CD4-positive, alpha-beta T cell treated with Interferon alpha-2 for 1 hour (primary cell): ENCODE measurements around the gene CHST11.
"Not testable (repeated sequence)": the region's sequence is repeated elsewhere in the genome, so short reads cannot be mapped to it uniquely, and the experiment has no call there.

Source experiments
- DNase-seq, 2 donors: peaks; one replicate each; pipeline ENCODE4 v3.0.0-alpha.2; 2020 to 2022

CHST11 gene

DNA sequence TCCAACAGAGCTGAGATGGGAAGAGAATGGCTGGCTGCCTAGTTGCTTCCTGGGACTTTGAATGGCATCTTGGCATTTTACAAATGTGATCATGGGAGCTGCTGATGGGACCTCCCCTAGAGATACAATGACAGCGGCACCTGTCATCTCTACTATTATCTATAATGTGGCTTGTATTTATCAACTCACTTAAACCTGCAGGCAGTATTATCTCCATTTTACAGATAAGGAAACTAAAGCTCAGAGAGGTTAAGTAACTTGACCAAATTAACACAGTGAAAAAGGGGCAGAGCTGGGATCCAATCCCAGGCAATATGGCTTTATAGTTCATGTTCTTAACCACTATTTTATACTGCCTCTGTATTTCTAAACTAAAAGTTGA, 111.7 kb downstream of the CHST11 start:
- no peak for DNase-seq

- DNase-seq = no peak
Observed at GRCh38 chr12:104568935-104569334, 112.2 kb downstream of the CHST11 start.

GRCh38 chr12:104569346-104570173, 112.8 kb downstream of the CHST11 start:
- DNase-seq = peak; percentile 62 to 67

DNA sequence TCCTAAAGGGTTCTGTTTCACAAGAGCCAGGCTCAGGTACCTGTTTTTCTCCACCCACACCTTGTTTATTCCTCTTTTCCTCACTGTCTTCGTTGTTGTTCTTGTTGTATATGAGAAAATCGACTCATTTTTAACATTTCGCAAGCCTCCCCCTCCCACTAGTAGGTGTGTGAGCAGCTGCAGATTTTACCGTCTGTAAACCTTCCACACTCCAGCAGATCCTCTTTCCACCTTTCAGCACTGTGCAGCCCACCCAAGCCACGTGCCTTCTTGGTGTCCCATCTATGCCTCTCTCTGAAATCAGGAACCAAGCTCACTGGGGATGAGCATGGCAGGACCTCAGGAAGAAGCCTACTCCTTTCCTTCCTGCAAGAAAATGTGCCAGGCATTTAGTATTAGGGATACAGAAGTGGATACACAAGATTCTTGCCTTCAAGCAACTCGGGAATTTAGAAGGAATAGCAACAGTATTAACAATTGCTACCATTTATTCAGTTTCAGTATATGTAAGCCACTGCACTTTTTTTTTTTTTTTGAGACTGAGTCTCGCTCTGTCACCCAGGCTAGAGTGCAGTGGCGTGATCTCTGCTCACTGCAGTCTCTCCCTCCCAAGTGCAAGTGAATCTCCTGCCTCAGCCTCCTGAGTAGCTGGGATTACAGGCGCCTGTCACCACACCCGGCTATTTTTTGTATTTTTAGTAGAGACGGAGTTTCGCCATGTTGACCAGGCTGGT, 113.6 kb downstream of the CHST11 start:
- DNase-seq = no peak

DNA sequence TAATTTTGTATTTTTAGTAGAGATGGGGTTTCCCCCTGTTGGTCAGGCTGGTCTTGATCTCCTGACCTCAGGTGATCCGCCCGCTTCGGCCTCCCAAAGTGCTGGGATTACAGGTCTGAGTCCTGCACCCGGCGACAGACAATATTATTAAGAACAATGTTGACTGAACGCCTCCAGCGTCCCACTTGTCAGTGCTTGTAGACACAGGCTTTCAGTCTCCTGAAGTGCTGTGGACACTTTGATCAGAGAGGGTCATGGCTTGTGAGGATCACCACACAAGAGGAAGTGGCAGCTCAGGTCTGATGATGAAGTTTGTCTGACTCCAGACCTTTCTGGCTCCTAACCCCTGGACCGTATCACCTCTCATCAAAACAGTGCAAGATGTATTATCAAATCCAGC, 114.6 kb downstream of the CHST11 start:
- peak in 1 of 2 donors; percentile 14 for DNase-seq

GRCh38 chr12:104574353-104574752, 117.6 kb downstream of the CHST11 start:
- DNase-seq = not testable (repeated sequence)

DNA sequence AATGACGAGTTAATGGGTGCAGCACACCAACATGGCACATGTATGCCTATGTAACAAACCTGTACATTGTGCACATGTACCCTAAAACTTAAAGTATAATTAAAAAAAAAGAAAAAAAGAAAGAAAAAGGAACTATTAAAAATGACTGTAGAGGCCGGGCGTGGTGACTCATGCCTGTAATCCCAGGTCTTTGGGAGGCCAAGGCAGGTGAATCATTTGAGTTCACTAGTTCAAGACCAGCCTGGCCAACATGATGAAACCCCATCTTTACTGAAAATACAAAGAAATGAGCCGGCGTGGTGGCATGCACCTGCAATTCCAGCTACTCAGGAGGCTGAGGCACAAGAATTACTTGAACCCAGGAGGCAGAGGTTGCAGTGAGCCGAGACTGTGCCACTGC, 118.0 kb downstream of the CHST11 start:
- DNase-seq = not testable (repeated sequence)

- no peak for DNase-seq
Observed at GRCh38 chr12:104575442-104576186, 118.9 kb downstream of the CHST11 start.

DNA sequence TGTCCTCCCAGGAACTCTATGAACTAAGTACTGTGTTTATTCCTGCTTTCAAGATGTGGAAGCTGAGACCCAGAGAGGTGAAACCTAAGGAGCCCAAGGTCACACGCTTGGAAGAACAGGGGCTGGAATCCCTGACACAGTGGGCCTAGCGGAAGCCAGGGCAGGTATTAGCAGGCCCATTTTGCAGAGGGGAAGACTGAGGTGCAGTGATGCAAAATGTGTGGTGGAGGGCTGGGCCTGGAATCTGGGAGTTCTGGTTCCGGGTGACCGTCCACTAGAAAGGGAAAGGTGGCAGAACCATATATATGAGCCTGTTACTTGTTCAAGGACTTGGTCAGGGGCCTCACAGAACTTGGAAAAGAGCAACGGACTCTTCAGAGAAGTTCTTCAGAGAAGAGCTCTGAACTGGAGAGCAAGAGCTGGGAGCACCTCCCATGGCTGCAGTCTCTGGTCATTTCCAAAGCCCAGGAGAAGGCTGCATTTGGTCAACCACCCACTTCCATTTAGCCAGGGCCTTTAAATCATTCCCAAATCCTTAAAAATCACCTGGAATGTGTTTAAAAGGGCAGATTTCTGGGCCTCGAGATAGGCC, 119.5 kb downstream of the CHST11 start:
- no peak for DNase-seq

GRCh38 chr12:104576980-104577580, 120.3 kb downstream of the CHST11 start:
- DNase-seq = no peak

GRCh38 chr12:104577581-104577981, 120.8 kb downstream of the CHST11 start:
- DNase-seq = no peak

GRCh38 chr12:104578453-104578852, 121.7 kb downstream of the CHST11 start:
- no peak for DNase-seq

GRCh38 chr12:104579718-104580495, 123.2 kb downstream of the CHST11 start:
- DNase-seq = peak in 1 of 2 donors; percentile 26

- DNase-seq = no peak
Observed at GRCh38 chr12:104581005-104581570, 124.3 kb downstream of the CHST11 start.

DNA sequence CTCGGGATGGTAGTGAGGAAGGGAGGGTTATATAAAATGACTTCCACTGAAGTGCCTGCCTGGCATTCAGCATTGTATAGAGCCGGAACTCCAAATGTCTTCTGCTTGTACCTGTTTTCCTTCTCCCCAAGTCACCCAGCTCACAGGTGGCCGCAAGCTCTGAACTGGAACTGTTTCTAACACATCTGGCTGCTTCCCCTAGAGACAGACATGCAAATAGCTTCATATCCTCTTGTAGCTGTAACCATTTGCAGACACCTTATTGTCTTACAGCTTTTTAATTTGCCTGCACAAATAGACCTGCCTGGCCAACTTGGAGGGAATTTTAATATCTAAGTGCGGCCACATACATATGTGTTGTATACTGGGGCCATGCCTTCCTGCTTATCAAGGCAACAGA, 126.0 kb downstream of the CHST11 start:
- DNase-seq = peak in 1 of 2 donors; percentile 51

- DNase-seq = no peak
Observed at GRCh38 chr12:104583301-104583700, 126.6 kb downstream of the CHST11 start.

GRCh38 chr12:104585448-104586055, 128.8 kb downstream of the CHST11 start:
- no peak for DNase-seq

GRCh38 chr12:104586351-104586919, 129.7 kb downstream of the CHST11 start:
- no peak for DNase-seq

DNA sequence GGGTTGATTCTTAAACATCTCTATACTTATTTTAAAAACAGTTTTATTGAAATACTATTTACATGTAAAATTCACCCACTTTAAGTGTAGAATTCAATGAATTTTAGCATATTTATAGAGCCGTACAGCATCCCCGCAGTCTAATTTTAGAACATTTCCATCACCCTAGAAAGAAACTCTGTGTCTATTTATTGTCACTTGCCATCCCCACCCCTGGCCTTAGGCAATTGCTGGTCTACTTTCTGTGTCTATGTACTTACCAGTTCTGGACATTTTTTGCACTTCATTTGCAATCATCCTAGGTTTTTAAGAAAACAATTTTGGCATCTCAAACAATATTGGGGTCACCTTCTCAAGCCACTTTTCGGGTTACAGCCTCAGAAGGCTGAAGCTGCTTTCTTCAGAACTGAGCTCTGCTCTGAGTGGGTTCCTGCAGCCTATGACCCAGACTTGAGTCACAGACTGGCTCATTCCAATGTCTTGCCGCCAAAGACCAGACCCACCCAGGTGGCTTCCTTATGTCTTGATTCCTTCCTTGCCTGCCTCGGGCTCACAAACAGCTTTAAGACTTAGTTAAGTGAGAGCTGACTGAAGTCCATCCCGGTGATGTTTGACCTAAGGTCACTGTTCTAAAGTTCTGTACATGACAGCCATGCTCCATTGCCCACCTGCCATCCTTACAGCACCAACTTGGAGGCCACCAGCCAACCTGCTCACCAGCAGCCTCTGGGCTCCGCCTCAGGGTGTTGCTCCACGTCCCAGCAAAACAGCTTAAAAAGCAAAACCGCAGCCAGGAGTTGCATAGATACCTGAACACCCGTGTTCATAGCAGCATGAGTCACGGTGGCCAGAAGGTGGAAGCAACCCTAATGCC, 131.5 kb downstream of the CHST11 start:
- DNase-seq = no peak
